ENCODE measurements around the gene CITED2.

DNA sequence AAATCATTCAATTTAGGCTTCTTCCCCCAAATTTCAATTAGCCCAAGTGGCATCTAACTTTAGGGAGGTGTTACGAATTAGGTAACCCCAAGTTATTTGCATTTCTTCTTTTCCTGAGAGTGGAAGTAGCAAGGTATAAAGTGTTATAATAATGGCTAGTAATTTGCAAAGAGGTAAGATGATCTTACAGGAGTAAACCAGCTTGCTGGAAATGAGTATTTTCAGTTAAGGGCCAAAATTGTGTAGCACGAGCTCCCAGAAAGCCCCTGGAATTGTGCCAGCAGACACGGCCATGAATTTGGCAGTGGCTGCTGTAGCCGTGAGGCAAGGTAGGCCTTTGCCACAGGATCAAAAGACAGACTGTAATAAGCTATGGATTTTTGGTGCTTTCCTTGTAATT, 38.0 kb downstream of the CITED2 start:
- TF ChIP-seq, protein P1, sequence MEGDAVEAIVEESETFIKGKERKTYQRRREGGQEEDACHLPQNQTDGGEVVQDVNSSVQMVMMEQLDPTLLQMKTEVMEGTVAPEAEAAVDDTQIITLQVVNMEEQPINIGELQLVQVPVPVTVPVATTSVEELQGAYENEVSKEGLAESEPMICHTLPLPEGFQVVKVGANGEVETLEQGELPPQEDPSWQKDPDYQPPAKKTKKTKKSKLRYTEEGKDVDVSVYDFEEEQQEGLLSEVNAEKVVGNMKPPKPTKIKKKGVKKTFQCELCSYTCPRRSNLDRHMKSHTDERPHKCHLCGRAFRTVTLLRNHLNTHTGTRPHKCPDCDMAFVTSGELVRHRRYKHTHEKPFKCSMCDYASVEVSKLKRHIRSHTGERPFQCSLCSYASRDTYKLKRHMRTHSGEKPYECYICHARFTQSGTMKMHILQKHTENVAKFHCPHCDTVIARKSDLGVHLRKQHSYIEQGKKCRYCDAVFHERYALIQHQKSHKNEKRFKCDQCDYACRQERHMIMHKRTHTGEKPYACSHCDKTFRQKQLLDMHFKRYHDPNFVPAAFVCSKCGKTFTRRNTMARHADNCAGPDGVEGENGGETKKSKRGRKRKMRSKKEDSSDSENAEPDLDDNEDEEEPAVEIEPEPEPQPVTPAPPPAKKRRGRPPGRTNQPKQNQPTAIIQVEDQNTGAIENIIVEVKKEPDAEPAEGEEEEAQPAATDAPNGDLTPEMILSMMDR (IDR thresholded peaks at IDR 0.05), result no peak
- TF ChIP-seq POLR2A (IDR thresholded peaks at IDR 0.05) (no peak), EP300 (IDR thresholded peaks at IDR 0.05) (no peak)
